Stimulated activated CD8-positive, alpha-beta memory T cell treated with anti-CD3 and anti-CD28 coated beads, Interleukin-7, amount 100 ng/mL, for 24 hours (primary cell): ENCODE data around the gene ITPR1.
"Not testable (repeated sequence)": the region's sequence is repeated elsewhere in the genome, so short reads cannot be mapped to it uniquely, and the experiment has no call there.

Source experiments
- DNase-seq: peaks from one replicate; pipeline ENCODE4 v3.0.0-alpha.2; 2020; ENCODE audit warnings: low read depth

Gene ITPR1

DNA sequence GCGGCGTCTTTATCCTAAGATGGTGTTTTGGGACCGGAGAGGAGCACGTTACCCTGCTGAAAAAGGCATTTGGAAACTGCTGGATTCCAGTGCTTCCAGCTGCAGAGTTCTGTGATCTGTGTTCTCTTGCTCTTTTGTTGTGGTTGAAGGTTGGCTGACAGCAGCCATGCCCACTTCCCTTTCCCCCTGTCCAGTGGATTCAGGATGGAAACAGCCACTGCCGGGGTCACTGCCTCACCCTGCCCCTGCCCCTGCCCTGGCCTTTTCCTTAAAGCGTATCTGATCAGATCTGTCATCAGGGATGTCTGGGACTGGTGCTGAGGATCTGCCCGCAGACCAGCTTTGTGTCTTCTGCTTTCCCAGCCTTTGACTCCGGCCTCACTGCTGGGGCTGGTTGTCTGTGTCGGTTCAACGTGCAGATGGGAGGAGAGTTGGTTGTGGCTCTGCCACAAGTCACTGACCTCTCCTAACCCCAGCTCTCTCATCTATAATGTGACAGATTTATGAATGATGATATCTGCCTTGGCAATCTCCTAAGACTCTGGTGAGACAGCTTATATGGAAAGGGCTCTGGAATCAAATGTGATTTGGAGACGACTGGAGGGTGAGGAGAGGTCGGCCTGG lies 266.7 kb downstream of the ITPR1 start:
- DNase-seq: no peak

- no peak for DNase-seq
Observed at GRCh38 chr3:4761759-4762158, 268.6 kb downstream of the ITPR1 start.

GRCh38 chr3:4762481-4763230 lies 269.5 kb downstream of the ITPR1 start:
- not testable (repeated sequence) for DNase-seq

DNA sequence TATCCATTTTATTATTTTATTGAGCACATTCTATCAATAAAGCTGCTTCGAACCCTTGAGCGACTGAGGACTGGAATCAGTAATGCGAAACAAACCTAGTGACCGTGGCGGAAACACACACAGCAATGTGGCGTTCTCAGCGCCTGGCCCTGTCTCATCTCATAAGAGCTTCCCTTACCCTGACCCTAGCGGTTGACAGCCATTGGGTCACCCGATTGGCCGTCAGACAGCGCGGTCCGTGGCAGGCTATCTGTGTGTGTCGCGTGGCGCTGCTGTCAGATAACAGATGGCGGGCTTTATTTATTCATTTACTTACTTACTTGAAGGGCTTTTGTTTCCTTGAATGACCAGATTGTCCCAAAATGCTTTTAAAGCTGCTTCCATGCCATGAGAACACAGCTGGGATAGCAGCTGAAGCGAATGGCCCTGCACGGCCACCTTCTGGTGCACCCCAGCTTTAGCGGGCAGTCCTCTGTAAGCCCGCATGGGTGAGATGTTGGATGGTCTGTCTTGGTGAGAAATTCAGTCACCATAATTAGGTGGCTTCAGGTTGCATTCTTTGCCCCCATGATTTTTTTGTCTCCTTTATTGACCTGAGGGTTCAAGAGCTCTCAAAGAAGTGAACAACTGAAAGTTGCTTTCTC lies 270.6 kb downstream of the ITPR1 start:
- no peak for DNase-seq

GRCh38 chr3:4765212-4765611 lies 272.1 kb downstream of the ITPR1 start:
- DNase-seq: no peak

GRCh38 chr3:4766263-4766662 lies 273.1 kb downstream of the ITPR1 start:
- DNase-seq: no peak

GRCh38 chr3:4766716-4767499 lies 273.8 kb downstream of the ITPR1 start:
- DNase-seq: no peak

DNA sequence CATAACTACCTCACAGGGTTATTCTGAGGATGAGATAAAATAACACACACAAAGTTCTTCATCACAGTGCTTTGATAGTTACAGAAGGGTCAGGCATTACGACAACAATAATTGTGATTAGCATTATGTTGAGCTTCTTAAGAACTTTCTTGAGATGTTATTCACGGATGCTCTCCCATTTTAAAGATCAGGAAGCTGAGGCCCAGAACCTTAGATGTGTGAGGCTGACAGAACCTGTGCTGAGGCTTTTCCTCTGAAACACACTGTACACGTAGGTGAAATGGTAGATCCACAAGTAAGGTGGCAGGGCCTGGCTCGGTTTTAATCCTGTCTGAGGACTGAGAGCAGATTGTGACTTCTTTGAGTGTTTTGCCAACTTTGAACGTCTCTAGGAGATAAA lies 274.9 kb downstream of the ITPR1 start:
- no peak for DNase-seq

DNA sequence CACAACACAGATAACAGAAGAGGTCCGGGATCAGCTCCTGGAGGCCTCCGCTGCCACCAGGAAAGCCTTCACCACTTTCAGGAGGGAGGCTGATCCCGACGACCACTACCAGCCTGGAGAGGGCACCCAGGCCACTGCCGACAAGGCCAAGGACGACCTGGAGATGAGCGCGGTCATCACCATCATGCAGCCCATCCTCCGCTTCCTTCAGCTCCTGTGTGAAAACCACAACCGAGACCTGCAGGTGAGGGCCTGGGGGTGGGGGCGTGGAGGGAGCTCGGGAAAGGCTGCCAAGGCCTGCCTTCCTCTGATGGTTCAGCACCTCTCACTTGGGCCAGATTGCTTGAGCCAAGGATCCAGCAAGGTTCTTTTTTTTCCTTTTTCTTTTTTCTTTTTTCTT lies 275.4 kb downstream of the ITPR1 start:
- DNase-seq: no peak

DNA sequence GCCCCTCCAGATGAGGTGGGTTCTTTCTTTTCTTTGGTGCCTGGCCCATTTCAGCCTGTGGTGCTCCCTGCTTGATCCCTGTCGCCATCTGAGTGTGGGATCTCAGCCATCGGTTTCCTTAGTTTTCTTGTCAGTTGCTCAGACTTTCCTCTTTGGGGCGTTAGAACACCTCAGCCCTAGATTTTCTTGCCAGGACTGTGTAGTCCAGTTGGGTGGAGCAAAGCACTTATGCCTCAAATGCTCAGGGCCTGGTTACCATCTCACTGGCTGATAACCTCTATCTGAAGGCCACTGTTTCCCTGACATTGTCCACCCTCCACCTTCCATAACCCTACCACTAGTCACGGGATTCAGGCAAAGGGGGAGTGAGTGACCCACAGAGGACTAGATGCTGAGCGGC lies 277.4 kb downstream of the ITPR1 start:
- DNase-seq: no peak

- DNase-seq: no peak
Observed at GRCh38 chr3:4771243-4771642, 278.1 kb downstream of the ITPR1 start.

- DNase-seq: no peak
Observed at GRCh38 chr3:4772171-4772804, 279.1 kb downstream of the ITPR1 start.

DNA sequence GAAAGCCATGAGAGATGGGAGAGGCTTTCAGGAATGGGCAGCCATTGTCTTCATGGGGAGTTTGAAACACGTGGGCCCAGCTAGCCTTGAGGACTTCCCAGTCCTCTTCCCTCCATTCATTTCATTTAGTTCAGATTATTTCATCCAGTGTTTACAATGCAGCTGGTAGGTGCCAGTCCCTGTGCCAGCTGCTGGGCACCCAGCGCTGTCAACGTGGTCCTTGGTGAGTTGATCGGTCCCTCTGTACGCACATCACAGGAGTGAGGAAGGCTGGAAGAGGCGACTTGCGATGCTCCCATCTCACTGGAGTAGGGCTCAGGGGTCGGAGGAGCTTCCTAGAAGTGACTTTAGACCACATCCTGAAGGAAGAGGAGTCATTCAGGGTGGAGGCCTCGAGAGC lies 279.7 kb downstream of the ITPR1 start:
- no peak for DNase-seq

DNA sequence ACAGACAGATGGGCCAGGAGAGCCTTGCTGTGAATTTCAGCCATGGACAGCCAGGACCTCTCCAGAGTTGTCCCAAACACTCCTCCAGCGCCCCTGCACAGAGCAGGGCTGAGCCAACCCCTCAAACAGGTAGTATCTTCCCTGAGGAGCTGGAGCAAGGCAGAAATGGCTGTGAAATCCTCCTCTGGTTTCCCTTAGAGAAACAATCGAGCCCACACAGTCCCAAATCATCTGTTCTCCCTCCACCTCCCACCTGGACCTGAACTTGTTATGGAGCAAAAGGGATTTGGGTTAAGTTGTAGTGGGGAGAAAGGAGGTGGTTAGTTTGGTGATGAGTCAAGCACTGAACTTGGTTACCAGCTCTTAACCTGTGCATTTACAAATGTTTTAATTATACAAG lies 280.4 kb downstream of the ITPR1 start:
- DNase-seq: no peak

- DNase-seq: no peak
Observed at GRCh38 chr3:4774531-4774930, 281.4 kb downstream of the ITPR1 start.

DNA sequence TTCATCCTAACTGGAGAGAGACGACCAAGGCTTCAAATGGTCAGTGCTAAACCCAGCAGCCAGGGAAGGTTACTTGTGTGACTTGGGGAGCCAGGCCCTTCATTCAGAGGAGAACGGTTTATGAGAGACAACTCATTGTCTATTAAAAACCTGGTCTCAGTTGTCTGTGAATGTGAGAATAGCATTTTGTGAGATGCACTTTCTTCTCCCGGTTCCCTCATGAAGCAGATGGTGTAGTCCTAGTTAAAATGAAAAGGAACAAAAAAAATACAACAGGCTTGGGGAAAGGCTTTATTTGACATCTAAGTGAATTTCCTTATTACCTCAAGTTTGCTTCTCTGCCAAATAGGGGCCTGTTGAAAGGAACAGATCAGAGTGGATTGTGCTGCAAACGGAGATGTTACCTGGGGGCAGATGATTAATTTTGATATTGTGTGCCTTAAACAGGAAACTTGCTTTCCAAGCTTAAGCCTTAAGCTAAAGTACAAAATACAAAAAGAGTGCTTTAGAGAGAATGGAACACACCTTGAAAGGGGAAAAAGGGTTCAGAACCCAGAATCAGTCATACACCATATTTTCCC lies 283.3 kb downstream of the ITPR1 start:
- DNase-seq: no peak

DNA sequence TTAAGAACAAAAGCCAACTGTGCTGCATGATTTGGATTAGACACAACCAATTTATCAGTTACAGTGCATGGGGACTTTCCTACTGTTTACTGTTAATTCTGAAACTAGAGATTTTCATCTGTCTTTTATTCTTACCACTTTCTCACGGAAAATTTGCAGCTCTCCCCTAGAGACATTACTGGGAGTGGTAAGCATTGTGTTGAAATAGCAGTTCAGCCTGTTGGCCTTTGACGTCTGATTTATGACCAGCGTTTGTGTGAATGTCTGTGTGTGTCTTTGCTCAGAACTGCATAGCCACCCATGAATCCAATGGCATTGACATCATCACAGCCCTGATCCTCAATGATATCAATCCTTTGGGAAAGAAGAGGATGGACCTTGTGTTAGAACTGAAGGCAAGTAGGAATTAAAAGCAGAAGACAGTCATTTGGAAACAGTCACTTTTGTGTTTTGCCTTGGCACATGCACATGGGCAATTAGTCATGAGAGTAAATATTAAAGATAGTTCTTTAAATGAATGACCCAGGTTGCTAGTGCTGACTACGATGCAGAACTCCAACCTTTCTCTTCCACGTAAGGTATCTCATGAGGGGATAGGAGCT lies 283.9 kb downstream of the ITPR1 start:
- DNase-seq: no peak

DNA sequence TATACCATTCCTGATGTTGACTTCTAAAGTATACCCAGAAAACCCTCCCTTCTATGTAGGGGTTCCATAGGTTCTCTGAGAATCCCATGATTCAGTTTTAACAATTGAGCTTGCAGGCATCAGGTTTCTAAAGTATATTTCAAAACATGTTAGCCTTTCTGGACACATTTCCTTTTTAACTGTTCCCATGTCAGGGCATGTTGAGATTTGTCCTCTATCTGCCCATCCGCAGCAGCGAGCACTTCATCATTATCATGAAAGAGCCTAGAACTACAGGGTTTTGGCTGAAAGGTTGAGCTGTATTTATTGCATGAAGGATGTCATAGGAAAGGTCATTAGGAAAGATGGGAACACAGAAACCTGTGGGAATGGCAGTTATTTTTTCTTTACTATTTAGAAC lies 285.0 kb downstream of the ITPR1 start:
- no peak for DNase-seq

DNA sequence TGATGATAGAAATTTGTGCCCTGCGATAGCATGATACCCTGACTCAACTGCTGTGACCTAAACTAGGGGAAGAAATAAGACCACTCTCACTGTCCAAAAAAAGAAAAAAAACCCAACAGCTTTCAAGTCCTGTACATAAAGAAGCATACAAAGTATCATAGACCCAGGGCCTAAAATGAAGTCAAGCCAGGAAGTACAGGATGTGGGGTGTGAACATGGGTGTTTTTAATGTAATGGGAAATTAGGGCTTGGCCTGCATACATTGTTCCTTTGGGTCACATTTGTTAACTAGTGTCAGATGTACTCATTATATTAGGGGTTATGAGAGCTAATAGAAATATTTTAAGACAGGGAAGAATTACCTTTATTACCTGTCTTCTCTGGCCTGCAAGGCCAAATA lies 285.6 kb downstream of the ITPR1 start:
- no peak for DNase-seq

DNA sequence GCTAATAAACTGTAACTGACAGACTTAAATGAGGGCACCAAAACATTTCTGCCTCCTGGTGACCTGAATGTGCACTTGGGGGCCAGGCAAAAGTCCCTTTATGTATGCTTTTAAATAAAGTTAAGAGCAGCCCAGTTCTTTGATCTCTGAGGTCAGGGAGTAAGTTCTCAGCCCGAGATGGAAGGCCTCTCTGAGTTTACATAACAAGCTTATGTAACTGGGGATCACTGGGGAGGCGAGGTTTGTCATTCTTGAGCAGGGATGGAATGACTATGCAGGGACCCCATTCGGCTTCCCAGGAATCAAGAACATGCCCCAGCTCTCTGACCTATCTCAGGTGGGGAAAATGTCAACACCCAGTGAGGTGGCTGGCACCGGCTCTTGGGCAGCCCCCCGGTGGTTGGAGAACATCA lies 287.4 kb downstream of the ITPR1 start:
- DNase-seq: no peak

GRCh38 chr3:4782095-4782494 lies 288.9 kb downstream of the ITPR1 start:
- no peak for DNase-seq
